H9 (cell line): ENCODE results near the gene TESK1. TPM values are rescaled to one million over a fixed set of nuclear protein-coding genes. Genes with fewer than 3 reads are reported as not detected.

ENCODE experiments used
- DNase-seq: peaks from one replicate; pipeline ENCODE4 v3.0.0-alpha.2; 2017
- H2AFZ ChIP-seq: one replicate; pipeline ENCODE4 v1.6.1; 2013; ENCODE audit warnings: mild to moderate bottlenecking, low read length, control low read depth, moderate library complexity
- H2AK5ac ChIP-seq: 2 replicates; pipeline ENCODE4 v1.6.1; 2013; ENCODE audit warnings: low read length, control low read depth, mixed read lengths; ENCODE audit not compliant: insufficient read length
- H2BK120ac ChIP-seq: one replicate; pipeline ENCODE4 v1.6.1; 2013; ENCODE audit warnings: low read depth, mild to moderate bottlenecking, low read length, control low read depth, inconsistent platforms; ENCODE audit not compliant: poor library complexity, severe bottlenecking
- H2BK12ac ChIP-seq: 2 replicates; pipeline ENCODE4 v1.6.1; 2013; ENCODE audit warnings: low read length, control low read depth, mixed read lengths, low read depth; ENCODE audit not compliant: insufficient read length
- H2BK15ac ChIP-seq: 2 replicates; pipeline ENCODE4 v1.6.1; 2013; ENCODE audit warnings: low read depth, low read length, control low read depth
- H2BK20ac ChIP-seq: one replicate; pipeline ENCODE4 v1.6.1; 2013; ENCODE audit warnings: low read depth, mild to moderate bottlenecking, low read length, control low read depth, inconsistent platforms; ENCODE audit not compliant: poor library complexity, severe bottlenecking
- H2BK5ac ChIP-seq: 2 replicates; pipeline ENCODE4 v1.6.1; 2013; ENCODE audit warnings: low read length, control low read depth, mixed read lengths; ENCODE audit not compliant: insufficient read length
- H3K14ac ChIP-seq: 2 replicates; pipeline ENCODE4 v1.6.1; 2013; ENCODE audit warnings: low read length, control low read depth; ENCODE audit not compliant: insufficient read depth
- H3K18ac ChIP-seq: 2 replicates; pipeline ENCODE4 v1.6.1; 2013; ENCODE audit warnings: low read depth, mild to moderate bottlenecking, mixed read lengths, low read length, control low read depth; ENCODE audit not compliant: insufficient read length
- H3K23ac ChIP-seq: 2 replicates; pipeline ENCODE4 v1.6.1; 2013; ENCODE audit warnings: low read length, control low read depth, mixed read lengths, low read depth; ENCODE audit not compliant: insufficient read length
- H3K23me2 ChIP-seq: 2 replicates; pipeline ENCODE4 v1.6.1; 2013; ENCODE audit warnings: low read depth, mild to moderate bottlenecking, mixed read lengths, low read length, control low read depth; ENCODE audit not compliant: insufficient read length, poor library complexity, severe bottlenecking
- H3K27ac ChIP-seq: 2 replicates; pipeline ENCODE4 v1.5.1; 2013; ENCODE audit warnings: low read length, control low read depth, mixed read lengths, low read depth; ENCODE audit not compliant: insufficient read length
- H3K27me3 ChIP-seq: 2 replicates; pipeline ENCODE4 v1.6.1; 2013; ENCODE audit warnings: low read length, control low read depth, inconsistent platforms; ENCODE audit not compliant: insufficient read depth
- H3K4ac ChIP-seq: 2 replicates; pipeline ENCODE4 v1.6.1; 2013; ENCODE audit warnings: low read depth, mild to moderate bottlenecking, control low read depth, inconsistent platforms, low read length, moderate library complexity
- H3K4me1 ChIP-seq: 2 replicates; pipeline ENCODE4 v1.6.1; 2013; ENCODE audit warnings: low read length, control low read depth, inconsistent platforms; ENCODE audit not compliant: insufficient read depth
- H3K4me2 ChIP-seq: 2 replicates; pipeline ENCODE4 v1.6.1; 2013; ENCODE audit warnings: low read length, control low read depth, mixed read lengths; ENCODE audit not compliant: insufficient read length, insufficient read depth
- H3K56ac ChIP-seq: 2 replicates; pipeline ENCODE4 v1.6.1; 2013; ENCODE audit warnings: low read depth, mild to moderate bottlenecking, mixed read lengths, low read length, control low read depth; ENCODE audit not compliant: insufficient read length
- H3K79me1 ChIP-seq: 2 replicates; pipeline ENCODE4 v1.6.1; 2013; ENCODE audit warnings: low read depth, mild to moderate bottlenecking, moderate library complexity, low read length, control low read depth, inconsistent platforms; ENCODE audit not compliant: insufficient read depth, poor library complexity, severe bottlenecking
- H3K79me2 ChIP-seq: 2 replicates; pipeline ENCODE4 v1.6.1; 2013; ENCODE audit warnings: low read length, control low read depth, inconsistent platforms; ENCODE audit not compliant: insufficient read depth
- H3K9ac ChIP-seq: 2 replicates; pipeline ENCODE4 v1.6.1; 2013; ENCODE audit warnings: low read length, control low read depth, mixed read lengths; ENCODE audit not compliant: insufficient read length; ENCODE audit errors: extremely low read depth
- H3K9me3 ChIP-seq: one replicate; pipeline ENCODE4 v1.6.1; 2013; ENCODE audit warnings: low read depth, low read length, inconsistent platforms; ENCODE audit not compliant: control insufficient read depth
- H3T11ph ChIP-seq: one replicate; pipeline ENCODE4 v1.6.1; 2013; ENCODE audit warnings: mild to moderate bottlenecking, low read length, control low read depth, inconsistent platforms
- H4K20me1 ChIP-seq: one replicate; pipeline ENCODE4 v1.6.1; 2013; ENCODE audit not compliant: control insufficient read depth, insufficient read length, insufficient read depth
- H4K5ac ChIP-seq: 2 replicates; pipeline ENCODE4 v1.6.1; 2013; ENCODE audit warnings: low read depth, mild to moderate bottlenecking, mixed read lengths, low read length, control low read depth; ENCODE audit not compliant: insufficient read length
- H4K8ac ChIP-seq: replicated peaks from 2 replicates; pipeline ENCODE4 v1.6.1; 2013; ENCODE audit warnings: low read length, control low read depth, mixed read lengths, low read depth; ENCODE audit not compliant: insufficient read length
- H4K91ac ChIP-seq: 2 replicates; pipeline ENCODE4 v1.6.1; 2013; ENCODE audit warnings: low read depth, mild to moderate bottlenecking, moderate library complexity, mixed read lengths, low read length, control low read depth; ENCODE audit not compliant: insufficient read length
- H3K27ac Mint-ChIP-seq, 3 experiments: 2 replicates in 2 of 3; 3 replicates in 1 of 3; pipeline ENCODE4 v1.8.0; 2020 to 2021; ENCODE audit warnings: mixed read lengths in 3 of 3, mild to moderate bottlenecking in 1 of 3, moderate library complexity in 1 of 3
- H3K27me3 Mint-ChIP-seq: 2 replicates; pipeline ENCODE4 v1.8.0; 2021; ENCODE audit warnings: low read depth, mild to moderate bottlenecking, moderate library complexity, mixed read lengths
- H3K36me3 Mint-ChIP-seq, 3 experiments: 2 replicates in 2 of 3; 3 replicates in 1 of 3; pipeline ENCODE4 v1.8.0; 2020 to 2021; ENCODE audit warnings: low read depth in 3 of 3, mixed read lengths in 3 of 3; ENCODE audit not compliant: insufficient read depth in 1 of 3
- H3K4me1 Mint-ChIP-seq, 2 experiments: 2 replicates each; pipeline ENCODE4 v1.8.0; 2020; ENCODE audit warnings: mixed read lengths in 2 of 2
- H3K4me3 Mint-ChIP-seq, 2 experiments: 2 replicates in 1 of 2; 3 replicates in 1 of 2; pipeline ENCODE4 v1.8.0; 2020 to 2021; ENCODE audit warnings: mild to moderate bottlenecking in 2 of 2, mixed read lengths in 2 of 2, moderate library complexity in 1 of 2
- H3K9me3 Mint-ChIP-seq, 2 experiments: 2 replicates in 1 of 2; 3 replicates in 1 of 2; pipeline ENCODE4 v1.8.0; 2020; ENCODE audit warnings: mild to moderate bottlenecking in 2 of 2, mixed read lengths in 2 of 2, moderate library complexity in 1 of 2
- total RNA-seq: library from RNA; stranded (reverse); gene quantifications from 2 replicates; pipeline ENCODE4 v1.2.1, GENCODE V29; 2021
- TF ChIP-seq, protein P1 (sequence below): fragments of 200-600 bp; sonication (generic); conservative IDR thresholded peaks from 3 replicates; pipeline ENCODE4 v1.8.0; 2021; ENCODE audit warnings: antibody characterized with exemption, mild to moderate bottlenecking

Gene TESK1
- total RNA-seq, 1 experiment from 2014 or later, result 28.6 TPM

DNA sequence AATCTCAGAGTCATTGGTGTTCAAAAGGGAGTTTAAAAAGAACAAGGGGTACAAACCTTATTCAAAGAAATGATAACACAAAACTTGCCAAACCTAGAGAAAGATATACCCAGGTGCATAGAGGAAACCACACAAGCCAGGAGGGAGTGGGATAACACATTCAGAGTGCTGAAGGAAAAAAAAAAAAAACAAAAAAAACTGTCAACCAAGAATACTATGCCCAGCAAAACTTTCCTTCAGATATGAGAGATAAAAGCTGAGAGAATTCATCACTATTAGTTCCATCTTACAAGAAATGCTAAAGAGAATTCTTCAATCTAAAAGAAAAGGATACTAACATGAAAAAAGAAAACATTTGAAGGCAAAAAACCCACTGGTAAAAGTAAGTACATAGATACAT, 11.5 kb upstream of the TESK1 start:
- no peak overlapping the region for H3K23ac ChIP-seq
- H4K5ac ChIP-seq, result no peak overlapping the region
- no peaks in the 10 kb centered on the region for H3K79me1 ChIP-seq
- Mint-ChIP-seq H3K27me3 (no peaks in the 10 kb centered on the region; the same call in 1 of the 2 replicates), H3K4me1 (no peaks in the 10 kb centered on the region), H3K4me3 (no peak overlapping the region), H3K9me3 (peaks cover 19 to 20% of the 10 kb centered on the region in 2 experiments), H3K36me3 (peaks cover 7 to 12% (median 8%) of the 10 kb centered on the region in 3 experiments), H3K27ac (no peak overlapping the region)
- TF ChIP-seq, protein P1, sequence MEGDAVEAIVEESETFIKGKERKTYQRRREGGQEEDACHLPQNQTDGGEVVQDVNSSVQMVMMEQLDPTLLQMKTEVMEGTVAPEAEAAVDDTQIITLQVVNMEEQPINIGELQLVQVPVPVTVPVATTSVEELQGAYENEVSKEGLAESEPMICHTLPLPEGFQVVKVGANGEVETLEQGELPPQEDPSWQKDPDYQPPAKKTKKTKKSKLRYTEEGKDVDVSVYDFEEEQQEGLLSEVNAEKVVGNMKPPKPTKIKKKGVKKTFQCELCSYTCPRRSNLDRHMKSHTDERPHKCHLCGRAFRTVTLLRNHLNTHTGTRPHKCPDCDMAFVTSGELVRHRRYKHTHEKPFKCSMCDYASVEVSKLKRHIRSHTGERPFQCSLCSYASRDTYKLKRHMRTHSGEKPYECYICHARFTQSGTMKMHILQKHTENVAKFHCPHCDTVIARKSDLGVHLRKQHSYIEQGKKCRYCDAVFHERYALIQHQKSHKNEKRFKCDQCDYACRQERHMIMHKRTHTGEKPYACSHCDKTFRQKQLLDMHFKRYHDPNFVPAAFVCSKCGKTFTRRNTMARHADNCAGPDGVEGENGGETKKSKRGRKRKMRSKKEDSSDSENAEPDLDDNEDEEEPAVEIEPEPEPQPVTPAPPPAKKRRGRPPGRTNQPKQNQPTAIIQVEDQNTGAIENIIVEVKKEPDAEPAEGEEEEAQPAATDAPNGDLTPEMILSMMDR, result no peak
- H3K56ac ChIP-seq, result no peak overlapping the region
- H4K91ac ChIP-seq, result no peak overlapping the region
- H3K18ac ChIP-seq, result no peak overlapping the region
- no peak overlapping the region for H2BK15ac ChIP-seq
- no peak overlapping the region for H4K8ac ChIP-seq
- no peak overlapping the region for H2BK120ac ChIP-seq
- no peak overlapping the region for H3T11ph ChIP-seq
- H3K9ac ChIP-seq, result no peak overlapping the region
- H3K27me3 ChIP-seq, result no peaks in the 10 kb centered on the region
- H2AFZ ChIP-seq, result no peak overlapping the region
- no peak overlapping the region for H2AK5ac ChIP-seq
- no peak overlapping the region for H2BK20ac ChIP-seq
- H2BK5ac ChIP-seq, result no peak overlapping the region
- no peak overlapping the region for H2BK12ac ChIP-seq
- DNase-seq, result no peak
- no peak overlapping the region for H3K27ac ChIP-seq
- H3K4me2 ChIP-seq, result no peak overlapping the region
- H3K4me1 ChIP-seq, result no peaks in the 10 kb centered on the region; the same call in 1 of the 2 replicates
- no peaks in the 10 kb centered on the region for H3K9me3 ChIP-seq
- H3K23me2 ChIP-seq, result no peaks in the 10 kb centered on the region
- H3K4ac ChIP-seq, result no peak overlapping the region
- H4K20me1 ChIP-seq, result no peaks in the 10 kb centered on the region
- no peaks in the 10 kb centered on the region for H3K79me2 ChIP-seq
- no peak overlapping the region for H3K14ac ChIP-seq
